EH (cell line): ENCODE data around the gene SYNGR1.
"Not testable (repeated sequence)": the region's sequence is repeated elsewhere in the genome, so short reads cannot be mapped to it uniquely, and the experiment has no call there.

Experiments
- DNase-seq: peaks from one replicate; pipeline ENCODE4 v3.0.0-alpha.2; 2015; ENCODE audit warnings: low read depth

Gene SYNGR1

DNA sequence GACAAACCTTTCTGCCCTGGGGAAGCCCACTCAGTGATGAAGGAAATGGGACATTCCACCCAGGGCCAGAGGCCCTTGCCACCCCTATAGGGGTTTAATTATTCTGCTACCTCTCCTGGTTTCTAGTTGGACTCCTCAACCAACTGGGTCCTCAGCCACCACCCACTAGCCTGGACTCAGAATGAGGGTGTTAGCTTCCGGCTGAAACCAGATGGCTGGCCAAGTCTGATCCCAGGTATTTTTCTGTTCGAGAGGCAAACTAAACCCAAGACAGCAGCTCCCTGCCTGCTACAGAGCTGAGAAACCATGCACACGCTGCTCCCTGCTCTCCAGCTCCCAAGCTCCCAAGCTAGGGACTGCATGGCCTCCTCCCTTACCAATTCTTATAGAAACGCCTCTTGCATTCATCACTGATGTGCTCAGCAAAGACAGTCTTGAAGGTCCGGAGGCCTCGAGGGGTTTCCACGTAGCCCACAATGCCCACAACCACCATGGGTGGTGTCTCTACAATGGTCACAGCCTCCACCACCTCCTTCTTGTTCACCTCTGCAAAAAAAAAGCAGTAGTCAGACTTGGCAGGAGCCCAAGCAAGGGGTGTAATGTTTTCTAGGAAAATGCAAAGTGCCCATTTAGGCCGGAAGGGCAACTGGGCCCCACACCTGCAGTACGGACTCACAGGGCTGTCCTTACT, 32.6 kb upstream of the SYNGR1 start:
- peak; percentile 32 for DNase-seq

GRCh38 chr22:39317775-39318506, 31.9 kb upstream of the SYNGR1 start:
- peak; percentile 76 for DNase-seq

DNA sequence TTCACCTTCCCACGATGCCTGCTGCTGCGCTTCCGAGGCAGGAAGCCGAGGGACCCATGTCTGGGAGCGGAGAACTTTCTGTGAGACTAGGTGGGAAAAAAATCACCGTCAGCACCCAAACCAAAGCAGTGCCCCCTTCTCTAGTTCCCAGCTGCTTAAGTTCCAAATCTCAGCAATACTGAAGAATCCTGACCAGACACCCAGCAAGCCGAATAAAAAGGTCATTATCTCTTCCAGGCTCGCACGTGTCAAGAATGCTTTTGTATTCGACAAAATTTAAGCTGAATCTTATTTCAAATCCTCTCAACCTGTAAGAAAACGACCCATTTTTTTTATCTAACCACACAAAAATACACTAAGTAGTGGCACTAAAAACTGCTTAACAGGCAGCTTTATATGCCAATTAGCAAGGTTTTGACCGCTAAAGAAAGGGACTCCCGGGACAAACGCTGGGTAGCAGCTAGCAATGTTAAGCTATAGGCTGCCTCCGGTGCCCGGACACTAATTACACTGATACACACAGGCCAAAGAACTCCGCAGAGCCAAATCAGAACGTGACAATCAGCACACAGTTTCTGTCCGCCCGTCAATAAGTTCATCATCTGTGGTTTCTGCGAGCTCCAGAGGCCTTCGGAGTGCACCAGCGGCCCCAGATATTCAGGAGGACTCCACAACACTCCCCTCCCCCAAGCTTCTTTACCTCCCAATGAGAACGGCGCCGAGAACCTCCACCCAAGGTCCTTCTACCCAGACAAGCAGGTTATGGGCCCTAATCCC, 31.1 kb upstream of the SYNGR1 start:
- no peak for DNase-seq

DNA sequence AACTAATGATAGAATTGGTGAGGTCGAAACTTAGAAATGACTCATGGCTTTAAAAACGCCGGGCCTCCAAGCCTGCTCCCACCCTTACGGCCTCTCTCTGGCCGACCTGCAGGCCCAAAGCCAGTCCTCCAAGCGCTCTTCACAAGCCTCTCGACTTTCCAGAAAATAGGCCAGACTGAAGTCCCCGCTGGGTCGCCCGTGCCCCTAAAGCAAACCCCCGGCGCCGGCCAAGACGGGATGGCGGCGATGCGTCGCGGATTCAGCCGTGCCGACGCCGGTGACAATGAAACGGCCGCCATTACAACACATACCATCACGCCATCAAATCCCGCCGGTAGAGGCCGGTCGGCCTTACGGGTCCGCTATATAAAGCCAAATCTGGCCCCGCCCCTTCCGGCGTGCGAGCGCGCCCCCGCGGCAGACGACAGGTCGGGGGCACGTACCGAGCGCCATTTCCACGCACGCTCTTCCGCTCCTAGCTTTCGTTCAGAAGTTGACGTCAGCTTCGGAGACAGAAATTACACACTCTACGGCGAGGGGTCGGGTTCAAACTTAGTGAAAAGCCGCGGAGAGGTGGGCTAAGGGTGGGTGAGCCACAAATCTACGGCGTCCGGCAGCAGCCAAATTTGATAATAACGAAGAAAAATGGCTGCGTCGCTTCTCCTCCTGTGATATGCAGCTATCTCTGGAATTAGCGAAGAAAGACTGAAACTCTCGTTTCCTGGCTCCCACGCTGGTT, 30.3 kb upstream of the SYNGR1 start, which contains the start of gene RPL3:
TSS of gene RPL3 (minus strand) at position 340 of the 739 bp plus-strand sequence. CDS start at position 314, 26 bp downstream.
- peak; percentile 99 for DNase-seq

- not testable (repeated sequence) for DNase-seq
Observed at GRCh38 chr22:39320616-39321029, 29.2 kb upstream of the SYNGR1 start.

DNA sequence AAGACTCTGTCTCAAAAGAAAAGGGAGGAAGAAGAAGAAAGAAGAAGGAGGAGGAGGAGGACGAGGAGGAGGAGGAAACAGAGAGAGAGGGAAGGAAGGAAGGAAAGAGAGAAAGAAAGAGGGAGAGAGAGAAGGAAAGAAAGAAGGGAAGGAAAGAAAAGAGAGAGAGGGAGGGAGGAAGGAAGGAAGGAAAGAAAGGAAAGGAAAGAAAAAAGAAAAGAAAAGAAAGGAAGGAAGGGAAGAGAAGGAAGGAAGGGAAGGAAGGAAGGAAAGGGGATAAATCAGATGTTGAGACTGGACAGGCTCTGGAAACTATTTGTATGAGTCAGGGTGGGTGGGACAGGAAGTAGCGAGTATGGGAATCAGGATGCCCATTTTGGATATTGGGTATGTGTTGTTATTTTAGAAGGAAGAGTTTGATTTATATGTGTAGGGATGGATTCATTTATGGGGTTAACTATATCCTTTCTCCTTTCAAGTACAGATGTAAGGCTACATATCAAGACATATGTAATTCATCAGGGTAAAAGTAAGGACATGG, 24.3 kb upstream of the SYNGR1 start:
- peak; percentile 68 for DNase-seq

DNA sequence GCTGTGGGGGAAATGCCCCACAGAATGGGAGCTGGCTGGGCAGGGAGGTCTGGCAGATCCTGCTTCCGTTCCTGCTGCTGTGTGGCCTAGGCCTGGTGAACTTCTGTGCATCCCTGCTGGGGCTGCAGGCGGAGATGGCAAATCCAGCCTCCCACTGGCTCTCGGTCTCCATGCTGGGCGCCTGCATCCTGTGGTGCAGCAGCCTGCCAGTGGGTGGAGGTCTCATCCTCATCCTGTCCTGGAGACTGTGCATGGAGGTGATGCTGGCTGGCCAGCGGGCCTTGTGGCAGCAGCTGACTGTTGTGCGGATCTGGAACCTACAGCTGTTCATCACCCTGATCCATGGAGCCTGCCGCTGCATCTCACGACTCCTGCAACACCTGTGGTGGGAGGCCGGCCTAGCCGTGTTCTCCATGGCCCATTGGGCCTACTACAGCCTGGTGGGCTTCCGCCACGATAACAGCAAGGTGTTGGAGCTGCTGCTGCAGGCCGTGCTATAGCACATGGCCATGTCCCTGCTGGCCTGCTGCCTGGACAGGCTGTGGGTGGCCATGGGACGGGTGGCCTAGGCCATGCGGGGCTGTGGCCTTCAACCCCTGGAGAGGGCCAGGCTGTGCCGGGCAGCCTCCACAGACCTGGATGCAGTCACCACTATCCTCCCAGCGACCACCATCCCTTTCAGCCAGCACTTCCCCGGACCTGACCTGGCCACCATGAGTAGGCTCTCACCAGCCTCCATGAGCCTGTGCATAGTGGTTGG, 21.6 kb upstream of the SYNGR1 start:
- DNase-seq = no peak

- not testable (repeated sequence) for DNase-seq
Observed at GRCh38 chr22:39330553-39330952, 19.2 kb upstream of the SYNGR1 start.

DNA sequence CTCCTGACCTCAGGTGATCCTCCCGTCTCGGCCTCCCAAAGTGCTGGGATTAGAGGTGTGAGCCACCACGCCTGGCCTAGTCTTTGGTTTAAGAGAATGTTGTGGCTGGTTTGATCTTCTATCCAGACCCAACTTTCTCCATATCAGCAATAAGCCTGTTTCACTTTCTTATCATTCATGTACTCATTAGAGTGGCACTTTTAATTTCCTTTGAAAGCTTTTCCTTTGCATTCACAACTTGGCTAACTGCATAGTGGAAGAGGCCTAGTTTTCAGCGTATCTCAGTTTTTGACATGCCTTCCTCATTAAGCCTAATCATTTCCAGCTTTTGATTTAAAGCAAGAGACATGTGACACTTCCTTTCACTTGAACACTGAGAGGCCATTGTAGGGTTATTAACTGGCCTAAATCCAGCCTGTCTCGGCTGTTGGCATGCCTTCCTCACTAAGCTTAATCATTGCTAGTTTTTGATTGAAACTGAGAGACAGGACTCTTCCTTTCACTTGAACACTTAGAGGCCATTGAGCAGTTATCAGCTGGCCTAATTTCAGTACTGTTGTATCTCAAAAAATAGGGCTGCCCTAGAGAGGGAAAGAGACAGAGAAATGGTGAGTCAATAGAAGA, 17.2 kb upstream of the SYNGR1 start:
- DNase-seq = peak; percentile 79

GRCh38 chr22:39336411-39336810, 13.4 kb upstream of the SYNGR1 start:
- DNase-seq = no peak

GRCh38 chr22:39339775-39340174, 10.0 kb upstream of the SYNGR1 start:
- DNase-seq = peak; percentile 85

DNA sequence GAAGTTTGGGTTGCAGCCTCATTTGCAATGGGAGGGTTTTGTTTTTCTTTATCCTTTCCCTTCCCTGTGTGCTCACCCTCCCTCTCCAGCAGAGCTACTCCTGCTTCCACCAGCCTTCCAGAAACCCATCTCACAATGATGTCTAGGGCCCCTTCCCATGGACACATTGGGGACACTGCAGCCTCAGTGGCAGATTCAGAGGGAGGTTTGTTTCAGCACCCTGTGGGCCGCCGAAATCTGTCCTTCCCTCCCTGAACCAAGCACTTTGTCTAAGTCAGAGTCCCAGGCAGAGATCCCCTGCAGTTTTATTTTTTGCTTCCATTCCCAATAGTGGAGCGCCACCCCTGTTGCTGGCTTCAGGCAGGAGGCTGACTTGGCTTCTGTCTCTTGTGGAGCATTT, 8.6 kb upstream of the SYNGR1 start:
- no peak for DNase-seq

DNA sequence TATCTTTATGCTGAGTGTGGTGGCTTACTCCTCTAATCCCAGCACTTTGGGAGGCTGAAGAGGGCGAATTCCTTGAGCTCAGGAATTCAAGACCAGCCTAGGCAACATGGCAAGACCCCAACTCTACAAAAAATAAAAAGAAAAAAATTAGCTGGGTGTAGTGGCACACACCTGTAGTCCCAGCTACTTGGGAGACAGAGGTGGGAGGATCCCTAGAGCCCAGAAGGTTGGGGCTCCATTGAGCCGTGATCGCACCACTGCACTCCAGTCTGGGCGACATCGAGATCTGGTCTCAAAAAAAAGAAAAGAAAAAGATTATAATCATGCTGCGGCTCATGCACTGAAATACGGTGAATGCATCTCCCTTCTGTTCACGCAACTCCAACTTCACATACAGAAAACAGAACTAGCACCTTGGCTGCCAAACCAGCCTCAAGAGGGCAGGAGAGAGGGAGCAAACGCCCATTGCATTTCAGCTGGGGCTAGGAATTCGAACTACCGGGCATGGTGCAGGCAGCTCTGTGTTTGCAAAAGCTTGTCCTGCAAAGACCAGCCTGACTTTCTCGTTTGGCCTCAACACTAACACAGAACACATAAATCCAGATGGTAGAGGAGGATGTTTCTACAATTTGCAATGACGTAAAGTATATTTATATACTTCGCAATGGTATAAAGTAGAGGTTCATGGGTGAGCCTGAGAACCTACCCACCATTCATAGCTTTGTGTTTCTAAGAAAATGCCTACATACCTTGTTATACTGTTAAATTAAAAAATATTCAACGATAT, 6.3 kb upstream of the SYNGR1 start:
- peak; percentile 70 for DNase-seq

DNA sequence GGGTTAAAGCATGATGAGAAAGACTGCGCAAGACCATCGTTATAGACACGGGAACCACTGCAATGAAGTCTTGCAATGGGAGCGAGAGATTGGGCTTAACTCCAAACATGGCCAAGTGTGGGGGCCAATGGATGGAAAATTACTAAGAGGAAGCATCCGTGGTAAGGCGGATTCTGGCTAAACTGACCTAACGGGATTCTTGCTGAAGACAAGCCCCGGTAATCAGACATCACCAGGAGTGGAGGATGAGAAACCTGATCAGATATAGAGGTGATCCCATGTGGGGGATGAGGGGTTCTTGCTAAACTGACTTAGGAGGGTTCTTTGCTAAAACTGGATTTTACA, 5.8 kb upstream of the SYNGR1 start:
- no peak for DNase-seq

DNA sequence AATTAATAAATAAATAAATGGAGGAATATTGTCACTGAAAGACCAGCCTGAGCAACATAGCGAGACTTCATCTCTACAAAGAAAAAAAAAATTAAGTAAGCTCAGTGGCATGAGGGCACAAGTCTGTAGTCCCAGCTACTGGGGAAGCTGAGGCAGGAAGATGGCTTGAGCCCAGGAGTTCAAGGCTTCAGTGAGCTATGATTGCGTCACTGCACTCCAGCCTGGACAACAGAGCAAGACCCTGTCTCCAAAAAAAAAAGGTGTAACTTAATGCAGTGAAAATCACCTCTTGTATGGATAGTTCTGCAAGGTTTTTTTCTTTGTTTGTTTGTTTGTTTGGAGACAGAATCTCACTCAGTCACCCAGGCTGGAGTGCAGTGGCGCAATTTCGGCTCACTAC, 4.6 kb upstream of the SYNGR1 start:
- no peak for DNase-seq

- no peak for DNase-seq
Observed at GRCh38 chr22:39348909-39349505, 784 bp upstream of the SYNGR1 start.

GRCh38 chr22:39349506-39349966, 255 bp upstream of the SYNGR1 start:
- DNase-seq = peak; percentile 26

GRCh38 chr22:39350757-39351688, 1.2 kb downstream of the SYNGR1 start:
- no peak for DNase-seq
